Right renal pelvis (tissue), 4 donors: Measurements from ENCODE around the gene LIN37. TPM values are rescaled to one million over a fixed set of nuclear protein-coding genes. Genes with fewer than 3 reads are reported as not detected.
"Not testable (repeated sequence)": the region's sequence is repeated elsewhere in the genome, so short reads cannot be mapped to it uniquely, and the experiment has no call there.

ENCODE experiments used
- DNase-seq, 4 donors: peaks; one replicate each; pipeline ENCODE4 v3.0.0-alpha.2; 2013; ENCODE audit warnings: low read depth in 4 of 4, low spot score in 3 of 4, missing footprints in 1 of 4
- polyA plus RNA-seq, 4 donors: library from polyadenylated mRNA; unstranded; fragments of 120-200 nt; gene quantifications; one replicate each; pipeline ENCODE4 v1.2.1, GENCODE V29; 2013; ENCODE audit not compliant: insufficient read length in 4 of 4

Gene LIN37
- polyA plus RNA-seq, 4 donors: 8.3 to 11.1 (median 9.4) TPM

GRCh38 chr19:35768082-35768421 is 19.7 kb downstream of the LIN37 start:
- DNase-seq: no peak

- not testable (repeated sequence) for DNase-seq
Observed at GRCh38 chr19:35772362-35772761, 24.0 kb downstream of the LIN37 start.

GRCh38 chr19:35773020-35773806 is 24.8 kb downstream of the LIN37 start:
- no peak for DNase-seq

- no peak for DNase-seq
Observed at GRCh38 chr19:35774274-35775045, 26.1 kb downstream of the LIN37 start.

GRCh38 chr19:35775046-35775297 is 26.6 kb downstream of the LIN37 start:
- no peak for DNase-seq

GRCh38 chr19:35775298-35776101 is 27.1 kb downstream of the LIN37 start, which contains the start of gene ARHGAP33:
Gene ARHGAP33 (plus strand): TSS chr19:35775564. CDS start chr19:35775659, 95 bp downstream.
- peak; percentile 92 to 98 (median 96) for DNase-seq

- no peak for DNase-seq
Observed at GRCh38 chr19:35776102-35776788, 27.9 kb downstream of the LIN37 start.

GRCh38 chr19:35777086-35777841 is 28.9 kb downstream of the LIN37 start:
- no peak for DNase-seq

GRCh38 chr19:35777961-35778360 is 29.6 kb downstream of the LIN37 start:
- no peak for DNase-seq

GRCh38 chr19:35779033-35779432 is 30.7 kb downstream of the LIN37 start:
- DNase-seq: no peak

GRCh38 chr19:35780058-35780457 is 31.7 kb downstream of the LIN37 start:
- DNase-seq: no peak

GRCh38 chr19:35780717-35781116 is 32.3 kb downstream of the LIN37 start:
- no peak for DNase-seq

GRCh38 chr19:35781650-35782049 is 33.3 kb downstream of the LIN37 start:
- no peak for DNase-seq

GRCh38 chr19:35782589-35782988 is 34.2 kb downstream of the LIN37 start:
- no peak for DNase-seq

GRCh38 chr19:35783469-35784434 is 35.4 kb downstream of the LIN37 start:
- DNase-seq: no peak

GRCh38 chr19:35784503-35785338 is 36.3 kb downstream of the LIN37 start:
- DNase-seq: no peak

GRCh38 chr19:35785339-35785627 is 36.9 kb downstream of the LIN37 start:
- no peak for DNase-seq
